Heart right ventricle (tissue), 16 donors: ENCODE data around the gene SCYGR1. TPM values are rescaled to one million over a fixed set of nuclear protein-coding genes. Genes with fewer than 3 reads are reported as not detected.
A peak's percentile ranks its signal among the peaks of the same experiment; 100 is the strongest.
"Not testable (repeated sequence)": the region's sequence is repeated elsewhere in the genome, so short reads cannot be mapped to it uniquely, and the experiment has no call there.

ENCODE experiments used
- ATAC-seq, 8 donors: fragments of 200-7000 bp; cut with Tn5 transposase; one replicate each; pipeline ENCODE4 v1.9.1; 2020; ENCODE audit warnings: mild to moderate bottlenecking in 8 of 8, moderate library complexity in 8 of 8, moderate number of reproducible peaks in 1 of 8
- DNase-seq, 2 donors: peaks; one replicate each; pipeline ENCODE4 v3.0.0-alpha.2; 2020
- H3K27ac ChIP-seq, 10 donors: fragments of 200-600 bp; sonication (generic) in 2 of 10; one replicate each; pipeline versions ENCODE4 v1.5.0 to v1.8.0; 2020 to 2022; ENCODE audit warnings: mild to moderate bottlenecking in 3 of 10
- H3K27me3 ChIP-seq, 7 donors: fragments of 200-600 bp; one replicate each; pipeline ENCODE4 v1.8.0; 2021 to 2022; ENCODE audit warnings: mild to moderate bottlenecking in 2 of 7
- H3K36me3 ChIP-seq, 9 donors: fragments of 200-600 bp; sonication (generic) in 1 of 9; one replicate each; pipeline versions ENCODE4 v1.5.0 to v1.8.0; 2020 to 2022; ENCODE audit warnings: mild to moderate bottlenecking in 2 of 9
- H3K4me1 ChIP-seq, 9 donors: fragments of 200-600 bp; sonication (generic) in 1 of 9; one replicate each; pipeline versions ENCODE4 v1.5.0 to v1.8.0; 2020 to 2022; ENCODE audit warnings: mild to moderate bottlenecking in 4 of 9
- H3K4me3 ChIP-seq, 10 donors: fragments of 200-600 bp; sonication (generic) in 2 of 10; one replicate each; pipeline versions ENCODE4 v1.5.0 to v1.8.0; 2020 to 2022; ENCODE audit warnings: mild to moderate bottlenecking in 7 of 10, moderate library complexity in 2 of 10
- H3K9me3 ChIP-seq, 11 donors: fragments of 200-600 bp in 10 of 11; sonication (generic) in 2 of 11; one replicate each; pipeline versions ENCODE4 v1.5.0 to v1.8.0; 2013 to 2022; ENCODE audit warnings: mild to moderate bottlenecking in 2 of 11, control low read depth in 1 of 11, moderate library complexity in 1 of 11
- CTCF ChIP-seq, 9 donors: fragments of 200-600 bp; sonication (generic) in 2 of 9; IDR thresholded peaks; one replicate each; pipeline versions ENCODE4 v1.5.0 to v1.8.0; 2021 to 2022; ENCODE audit warnings: antibody characterized with exemption in 9 of 9, mild to moderate bottlenecking in 5 of 9, moderate library complexity in 1 of 9
- WGBS, 2 donors: extraction: QIAGEN DNeasy Blood & Tissue Kit; methylation state at CpG; one replicate each; pipeline ENCODE4 v1.1.7; 2013; ENCODE audit warnings: inconsistent platforms in 1 of 2; 5-methylcytosine and 5-hydroxymethylcytosine counted together
- intact Hi-C, 10 donors: fragments of 100-400 bp; cut with DNase I; formaldehyde crosslinking; loops; one replicate each; pipeline versions ENCODE4 v1.11.1 to v1.14.2; 2022
- long read RNA-seq, 3 donors: library from polyadenylated mRNA; unstranded; transcript quantifications; one replicate each; pipeline ENCODE4 v2.0.0, GENCODE V29; 2020 to 2021
- polyA plus RNA-seq, 2 donors: library from polyadenylated mRNA; stranded (reverse); fragments of 200-250 nt; gene quantifications; one replicate each; pipeline ENCODE4 v1.2.3, GENCODE V29; 2013
- total RNA-seq, 10 donors: library from RNA; stranded (reverse); fragmentation: NEBNext Ultra II Directional in 3 of 10; extraction: Animal tissue kit (Norgen Biotek cat#: 25700) in 3 of 10; gene quantifications; one replicate each; pipeline versions ENCODE4 v1.2.1 to v1.2.4, GENCODE V29; 2021 to 2023
- donor health status: Arrhythmogenic right ventricular cardiomyopathy.
- donor health status: ischemic (EF 13 %, LVEDD 7.1; RV severe dilation, severe dysfunction).
- donor health status: healthy with polysubstance abuse.
- donor health status: DM: no; HTN: yes; CAD: no.
- donor health status: DM: no; HTN: no; CAD: no.
- donor health status: ischemic (EF 25% LVEDD 6.9; RV normal size, moderate dysfunction).
- donor health status: ischemic (EF 25% LVEDD 5.7; RV mildly dilated, moderate dysfunction).
- donor health status: healthy.
- donor health status: DM: yes; HTN: yes; CAD: no.
- donor health status: Ischemic cardiomyopathy.
- donor health status: ischemic (EF 35%, LVEDD 5.7; RV mildly dilated, moderate dysfunction).
- donor health status: nonischemic (EF 11% LVEDD 7.7; RV severe dilation, severe dysfunction).
- donor health status: DM: yes; HTN: yes; CAD: no.
- donor health status: PGD.
- donor health status: ischemic (EF 29% LVEDD 5.4; RV normal size, mild dysfunction).
- donor health status: nonischemic (EF 23%, LVEDD 6.1; RV moderate dilation, normal function).

Gene SCYGR1
- total RNA-seq (not detected), polyA plus RNA-seq (not detected)
- long read RNA-seq, donor 1: 0 reads
- long read RNA-seq, donor 2: 0 reads
- long read RNA-seq, donor 3: 0 reads

- DNase-seq, ATAC-seq, intact Hi-C loops, H3K36me3 ChIP-seq, H3K4me3 ChIP-seq, H3K9me3 ChIP-seq: not testable (repeated sequence)
- 82 to 90% methylated on average over 7 of the region's 7 CpGs for WGBS, 2 donors
- Histone ChIP-seq H3K4me1 (peaks cover 0 to 13% (median 0%) of the 10 kb centered on the region in 9 donors), H3K27ac (peak within 1 kb of the TSS in 1 of 10 donors; percentile 84), H3K27me3 (peaks cover 0 to 14% (median 5%) of the 10 kb centered on the region in 7 donors)
Observed at GRCh38 chr2:227387583-227387982, at the start of gene SCYGR1. TSS of gene SCYGR1 (minus strand) at chr2:227387949. CDS start at chr2:227387949, 0 bp downstream.

GRCh38 chr2:227436436-227437174 is 48.9 kb upstream of the SCYGR1 start:
- H3K9me3 ChIP-seq: peaks cover 0 to 20% (median 8%) of the 10 kb centered on the region in 11 donors
- ATAC-seq (peak in 1 of 8 donors; percentile 45), DNase-seq (no peak)
- no peaks in the 10 kb centered on the region for H3K36me3 ChIP-seq
- H3K4me1 ChIP-seq: peaks cover 0 to 8% (median 0%) of the 10 kb centered on the region in 9 donors
- WGBS, 2 donors: 79 to 81% methylated on average over 7 of the region's 7 CpGs
- no peaks in the 10 kb centered on the region for H3K27me3 ChIP-seq
- TF ChIP-seq CTCF (IDR thresholded peaks at IDR 0.05): no peak
- peak overlapping the region in 1 of 10 donors; percentile 74 for H3K27ac ChIP-seq
- H3K4me3 ChIP-seq: no peak overlapping the region
- intact Hi-C loops: no loop called here

- WGBS, 2 donors: 67 to 95% methylated on average over 2 of the region's 2 CpGs
- H3K27ac ChIP-seq: no peak overlapping the region
- DNase-seq (no peak), ATAC-seq (no peak)
- intact Hi-C loops: no loop called here
- peaks cover 0 to 6% (median 0%) of the 10 kb centered on the region in 7 donors for H3K27me3 ChIP-seq
- H3K4me3 ChIP-seq: no peak overlapping the region
- no peak for TF ChIP-seq CTCF (IDR thresholded peaks at IDR 0.05)
- H3K4me1 ChIP-seq: peaks cover 0 to 13% (median 0%) of the 10 kb centered on the region in 9 donors
- H3K36me3 ChIP-seq: no peaks in the 10 kb centered on the region
- peaks cover 0 to 20% (median 8%) of the 10 kb centered on the region in 11 donors for H3K9me3 ChIP-seq
Observed at GRCh38 chr2:227433171-227433570, 45.4 kb upstream of the SCYGR1 start.

GRCh38 chr2:227430639-227431038 is 42.9 kb upstream of the SCYGR1 start:
- Histone ChIP-seq H3K4me3 (no peak overlapping the region), H3K36me3 (no peaks in the 10 kb centered on the region), H3K27me3 (peaks cover 0 to 6% (median 0%) of the 10 kb centered on the region in 7 donors), H3K9me3 (peaks cover 0 to 20% (median 8%) of the 10 kb centered on the region in 11 donors), H3K4me1 (peaks cover 0 to 5% (median 0%) of the 10 kb centered on the region in 9 donors), H3K27ac (no peak overlapping the region)
- DNase-seq: no peak
- 45 to 68% methylated on average over 3 of the region's 3 CpGs for WGBS, 2 donors
- intact Hi-C loops: no loop called here
- no peak for TF ChIP-seq CTCF (IDR thresholded peaks at IDR 0.05)
- no peak for ATAC-seq
